Lower lobe of right lung (tissue), 2 donors: ENCODE results near the gene UGT1A4. TPM values are rescaled to one million over a fixed set of nuclear protein-coding genes. Genes with fewer than 3 reads are reported as not detected.

Experiments
- ATAC-seq, 2 donors: fragments of 200-7000 bp; cut with Tn5 transposase; one replicate each; pipeline ENCODE4 v1.9.1; 2020 to 2022; ENCODE audit warnings: mild to moderate bottlenecking in 2 of 2, moderate library complexity in 2 of 2
- DNase-seq: peaks from one replicate; pipeline ENCODE4 v3.0.0-alpha.2; 2020
- H3K27ac ChIP-seq: fragments of 200-600 bp; one replicate; pipeline ENCODE4 v1.8.0; 2022
- H3K27me3 ChIP-seq: fragments of 200-600 bp; one replicate; pipeline ENCODE4 v1.8.0; 2022; ENCODE audit warnings: low read depth
- H3K36me3 ChIP-seq: fragments of 200-600 bp; one replicate; pipeline ENCODE4 v1.8.0; 2022; ENCODE audit warnings: mild to moderate bottlenecking
- H3K4me1 ChIP-seq: fragments of 200-600 bp; one replicate; pipeline ENCODE4 v1.8.0; 2022
- H3K4me3 ChIP-seq: fragments of 200-600 bp; one replicate; pipeline ENCODE4 v1.8.0; 2022; ENCODE audit warnings: mild to moderate bottlenecking
- H3K9me3 ChIP-seq: fragments of 200-600 bp; one replicate; pipeline ENCODE4 v1.8.0; 2022
- CTCF ChIP-seq: fragments of 200-600 bp; IDR thresholded peaks from one replicate; pipeline ENCODE4 v1.8.0; 2022; ENCODE audit warnings: antibody characterized with exemption, mild to moderate bottlenecking
- intact Hi-C: fragments of 100-400 bp; cut with DNase I; formaldehyde crosslinking; loops from one replicate; pipeline ENCODE4 v1.11.0; 2022
- total RNA-seq: library from RNA; stranded (reverse); fragmentation: NEBNext Ultra II Directional; extraction: Animal tissue kit (Norgen Biotek cat#: 25700); gene quantifications from one replicate; pipeline ENCODE4 v1.2.1, GENCODE V29; 2021
- donor health status: DM: no; HTN: yes; CAD: no; lungs with severe emphysema.

Gene UGT1A4
- total RNA-seq, 1 donor from 2014 or later, result not detected

- no peak overlapping the region for H3K27ac ChIP-seq
- ATAC-seq (no peak), DNase-seq (no peak)
- no peak overlapping the region for H3K4me3 ChIP-seq
- intact Hi-C loops, result no loop called here
- H3K4me1 ChIP-seq, result no peaks in the 10 kb centered on the region
- no peaks in the 10 kb centered on the region for H3K27me3 ChIP-seq
- no peaks in the 10 kb centered on the region for H3K36me3 ChIP-seq
- H3K9me3 ChIP-seq, result no peaks in the 10 kb centered on the region
- no peak for TF ChIP-seq CTCF
Measured at GRCh38 chr2:233674995-233675394, 43.5 kb upstream of the UGT1A4 start.

GRCh38 chr2:233676046-233676445, 42.5 kb upstream of the UGT1A4 start:
- intact Hi-C loops, result no loop called here
- DNase-seq, result no peak
- Histone ChIP-seq H3K4me3 (no peak overlapping the region), H3K9me3 (no peaks in the 10 kb centered on the region), H3K27ac (no peak overlapping the region), H3K36me3 (no peaks in the 10 kb centered on the region), H3K4me1 (no peaks in the 10 kb centered on the region), H3K27me3 (no peaks in the 10 kb centered on the region)
- no peak for TF ChIP-seq CTCF
- ATAC-seq, result no peak

GRCh38 chr2:233679196-233679595, 39.3 kb upstream of the UGT1A4 start:
- DNase-seq (no peak), ATAC-seq (no peak)
- intact Hi-C loops, result no loop called here
- Histone ChIP-seq H3K36me3 (no peaks in the 10 kb centered on the region), H3K9me3 (no peaks in the 10 kb centered on the region), H3K4me1 (no peaks in the 10 kb centered on the region), H3K4me3 (no peak overlapping the region), H3K27me3 (no peaks in the 10 kb centered on the region), H3K27ac (no peak overlapping the region)
- TF ChIP-seq CTCF, result no peak

- no peak overlapping the region for H3K27ac ChIP-seq
- intact Hi-C loops, result no loop called here
- ATAC-seq (no peak), DNase-seq (no peak)
- TF ChIP-seq CTCF, result no peak
- no peaks in the 10 kb centered on the region for H3K27me3 ChIP-seq
- no peak overlapping the region for H3K4me3 ChIP-seq
- H3K36me3 ChIP-seq, result no peaks in the 10 kb centered on the region
- no peaks in the 10 kb centered on the region for H3K4me1 ChIP-seq
- H3K9me3 ChIP-seq, result no peaks in the 10 kb centered on the region
Measured at GRCh38 chr2:233680361-233681045, 38.0 kb upstream of the UGT1A4 start.

- H3K9me3 ChIP-seq, result no peaks in the 10 kb centered on the region
- intact Hi-C loops, result no loop called here
- H3K27me3 ChIP-seq, result no peaks in the 10 kb centered on the region
- no peak for TF ChIP-seq CTCF
- no peak for ATAC-seq
- H3K4me1 ChIP-seq, result no peaks in the 10 kb centered on the region
- no peak within 1 kb of the TSS for H3K4me3 ChIP-seq
- no peak within 1 kb of the TSS for H3K27ac ChIP-seq
- no peaks in the 10 kb centered on the region for H3K36me3 ChIP-seq
- no peak for DNase-seq
Measured at GRCh38 chr2:233681521-233682099, 36.9 kb upstream of the UGT1A4 start, which contains the start of gene UGT1A7. UGT1A7 (plus strand) TSS chr2:233681901; CDS start chr2:233681938, 37 bp downstream.
